Measurements from ENCODE around the gene NME4. TPM values are rescaled to one million over a fixed set of nuclear protein-coding genes. Genes with fewer than 3 reads are reported as not detected.
A peak's percentile ranks its signal among the peaks of the same experiment; 100 is the strongest.
"Not testable (repeated sequence)": the region's sequence is repeated elsewhere in the genome, so short reads cannot be mapped to it uniquely, and the experiment has no call there.

Gene NME4
- polyA plus RNA-seq, 5 donors = 155 to 247 (median 168) TPM

DNA sequence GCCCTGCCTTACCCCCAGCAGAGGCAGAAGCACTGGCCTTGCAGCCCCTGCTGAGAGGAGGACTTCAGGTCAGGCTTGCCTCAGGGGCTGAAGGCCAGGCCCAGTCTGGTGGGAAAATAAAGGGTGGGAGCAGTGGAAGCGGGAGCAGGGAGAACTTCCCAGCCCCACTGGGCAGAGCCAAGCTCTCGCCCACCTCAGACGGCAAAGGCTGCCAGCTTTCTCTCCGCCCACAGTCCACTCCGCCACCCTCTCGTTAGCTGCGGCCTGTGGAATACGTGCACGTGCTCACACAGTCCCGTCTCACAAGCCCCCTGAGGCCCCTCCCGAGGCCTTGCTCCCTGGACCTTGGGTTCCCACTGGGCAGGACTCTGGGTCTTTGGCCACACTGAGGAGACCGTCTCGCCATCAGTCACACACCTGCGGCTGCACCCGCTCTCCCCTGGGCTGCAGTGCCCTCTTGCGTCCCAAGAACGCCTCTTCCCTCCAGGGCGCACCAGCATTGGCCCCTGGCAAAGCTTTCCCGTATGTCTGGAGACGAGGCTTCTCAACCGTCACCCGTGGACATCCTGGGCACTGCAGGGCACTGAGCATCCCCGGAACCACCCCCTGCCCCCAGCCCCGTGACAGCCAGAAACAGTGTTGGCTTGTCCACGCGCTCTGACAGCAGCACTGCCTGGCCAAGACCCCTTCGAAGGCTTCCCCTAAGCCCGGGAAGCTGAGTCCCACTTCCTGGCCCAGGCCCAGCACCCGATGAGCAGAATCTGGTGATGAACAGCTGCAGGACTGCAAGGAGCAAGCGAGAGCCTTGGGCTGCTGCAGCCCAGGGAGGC lies 34.9 kb upstream of the NME4 start:
- DNase-seq = no peak

DNA sequence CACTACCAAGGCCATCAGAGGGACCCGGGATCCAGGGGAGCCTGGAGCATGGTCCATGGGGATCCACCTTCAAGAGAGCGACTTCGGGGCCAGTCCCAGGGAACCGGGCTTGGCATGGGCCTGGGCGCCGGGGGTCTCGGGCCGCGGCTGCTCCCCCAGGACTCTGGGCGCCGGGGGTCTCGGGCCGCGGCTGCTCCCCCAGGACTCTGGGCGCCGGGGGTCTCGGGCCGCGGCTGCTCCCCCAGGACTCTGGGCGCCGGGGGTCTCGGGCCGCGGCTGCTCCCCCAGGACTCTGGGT lies 34.3 kb upstream of the NME4 start:
- DNase-seq = not testable (repeated sequence)

- no peak for DNase-seq
Measured at GRCh38 chr16:363110-363765, 33.8 kb upstream of the NME4 start.

GRCh38 chr16:363766-364490 lies 33.1 kb upstream of the NME4 start:
- DNase-seq = no peak

DNA sequence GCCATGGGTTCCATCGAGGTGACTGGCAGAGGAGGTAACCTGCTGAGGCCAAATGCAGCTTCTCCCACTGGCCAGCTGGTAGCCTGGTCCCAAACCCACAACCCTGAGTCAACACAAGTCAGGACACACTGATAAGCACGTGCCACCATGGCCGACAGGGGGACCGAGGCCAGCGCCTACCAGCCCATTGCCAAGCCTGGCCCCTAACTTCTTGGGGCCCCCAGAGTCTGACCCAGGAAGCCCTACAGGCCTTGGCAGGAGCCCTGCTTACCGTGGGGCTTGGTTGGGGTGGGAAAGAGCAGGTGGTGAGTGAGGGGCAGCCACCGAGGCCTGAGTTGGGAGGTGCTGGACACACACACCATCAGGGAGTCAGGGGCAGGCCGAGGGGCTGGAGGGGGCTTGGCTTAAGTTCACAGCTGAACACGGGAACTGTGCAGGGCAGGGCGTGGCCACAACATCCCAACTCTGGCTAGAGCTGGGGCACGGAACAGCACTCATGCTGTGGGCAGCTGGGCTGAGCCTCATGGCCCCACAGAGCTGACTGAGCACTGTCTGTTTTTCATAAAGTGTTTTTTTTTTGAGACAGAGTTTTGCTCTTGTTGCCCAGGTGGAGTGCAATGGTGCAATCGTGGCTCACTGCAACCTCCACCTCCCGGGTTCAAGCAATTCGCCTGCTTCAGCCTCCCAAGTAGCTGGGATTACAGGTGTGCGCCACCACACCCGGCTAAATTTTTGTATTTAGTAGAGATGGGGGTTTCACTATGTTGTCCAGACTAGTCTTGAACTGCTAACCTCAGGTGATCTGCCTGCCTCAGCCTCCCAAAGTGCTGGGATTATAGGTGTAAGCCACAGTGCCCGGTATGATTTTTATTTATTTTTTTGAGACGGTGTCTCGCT lies 32.2 kb upstream of the NME4 start:
- DNase-seq = no peak

GRCh38 chr16:366476-366875 lies 30.5 kb upstream of the NME4 start:
- DNase-seq = no peak

- DNase-seq = no peak
Measured at GRCh38 chr16:367333-367903, 29.6 kb upstream of the NME4 start.

- DNase-seq = no peak
Measured at GRCh38 chr16:368388-369158, 28.4 kb upstream of the NME4 start.

GRCh38 chr16:369275-369865 lies 27.6 kb upstream of the NME4 start:
- DNase-seq = no peak

DNA sequence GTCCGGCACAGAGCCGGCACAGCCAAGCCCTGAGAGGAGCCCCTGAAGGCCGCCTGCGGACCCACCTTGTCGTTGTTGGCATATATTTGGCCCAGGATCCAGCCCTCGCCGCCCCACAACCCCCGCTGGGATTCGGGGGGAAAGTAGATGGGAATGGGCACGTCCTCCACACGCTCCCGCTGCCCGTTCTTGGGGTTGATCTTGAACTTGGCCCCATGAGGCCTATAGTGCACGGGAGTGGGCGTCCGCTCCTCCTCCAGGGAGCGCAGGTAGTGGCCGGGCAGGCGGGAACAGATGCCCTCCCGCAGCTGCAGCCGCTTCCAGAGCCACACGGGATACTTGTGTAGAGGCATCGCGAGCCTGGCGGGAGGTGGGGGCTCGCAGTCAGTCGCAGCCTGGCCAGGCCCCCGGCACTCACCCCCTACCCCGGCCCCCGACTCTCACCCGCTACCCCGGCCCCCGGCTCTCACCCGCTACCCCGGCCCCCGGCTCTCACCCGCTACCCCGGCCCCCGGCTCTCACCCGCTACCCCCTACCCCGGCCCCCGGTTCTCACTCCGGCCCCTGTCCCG lies 27.0 kb upstream of the NME4 start:
- DNase-seq = no peak

DNA sequence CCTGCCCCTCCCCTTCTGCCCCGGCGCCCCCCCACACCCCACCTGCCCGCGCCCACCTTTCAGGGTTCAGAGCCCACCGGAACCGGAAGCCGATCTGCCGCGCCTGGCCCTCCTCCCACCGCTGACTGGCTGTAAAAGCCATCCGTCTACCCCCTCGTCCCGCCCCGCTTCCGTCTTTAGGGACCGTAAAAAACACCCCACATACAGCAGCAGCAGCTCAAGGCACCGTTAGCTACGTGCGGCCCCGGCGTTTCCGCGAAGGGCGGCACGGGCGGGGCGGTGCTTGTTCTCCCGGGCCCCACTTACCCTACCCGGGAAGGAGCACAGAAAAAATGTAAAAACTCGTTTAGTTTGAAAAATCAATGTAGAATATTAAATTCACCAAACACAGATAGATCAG lies 26.6 kb upstream of the NME4 start, which contains the start of gene MRPL28:
MRPL28 (minus strand) TSS at position 96 of the 400 bp plus-strand sequence. CDS start 320 bp downstream, outside the sequence.
- peak; percentile 91 to 93 for DNase-seq

- no peak for DNase-seq
Measured at GRCh38 chr16:370979-371514, 26.0 kb upstream of the NME4 start.

GRCh38 chr16:371515-372301 lies 25.3 kb upstream of the NME4 start:
- no peak for DNase-seq

GRCh38 chr16:372302-372983 lies 24.6 kb upstream of the NME4 start:
- DNase-seq = no peak

- DNase-seq = no peak
Measured at GRCh38 chr16:373020-373598, 23.9 kb upstream of the NME4 start.

DNA sequence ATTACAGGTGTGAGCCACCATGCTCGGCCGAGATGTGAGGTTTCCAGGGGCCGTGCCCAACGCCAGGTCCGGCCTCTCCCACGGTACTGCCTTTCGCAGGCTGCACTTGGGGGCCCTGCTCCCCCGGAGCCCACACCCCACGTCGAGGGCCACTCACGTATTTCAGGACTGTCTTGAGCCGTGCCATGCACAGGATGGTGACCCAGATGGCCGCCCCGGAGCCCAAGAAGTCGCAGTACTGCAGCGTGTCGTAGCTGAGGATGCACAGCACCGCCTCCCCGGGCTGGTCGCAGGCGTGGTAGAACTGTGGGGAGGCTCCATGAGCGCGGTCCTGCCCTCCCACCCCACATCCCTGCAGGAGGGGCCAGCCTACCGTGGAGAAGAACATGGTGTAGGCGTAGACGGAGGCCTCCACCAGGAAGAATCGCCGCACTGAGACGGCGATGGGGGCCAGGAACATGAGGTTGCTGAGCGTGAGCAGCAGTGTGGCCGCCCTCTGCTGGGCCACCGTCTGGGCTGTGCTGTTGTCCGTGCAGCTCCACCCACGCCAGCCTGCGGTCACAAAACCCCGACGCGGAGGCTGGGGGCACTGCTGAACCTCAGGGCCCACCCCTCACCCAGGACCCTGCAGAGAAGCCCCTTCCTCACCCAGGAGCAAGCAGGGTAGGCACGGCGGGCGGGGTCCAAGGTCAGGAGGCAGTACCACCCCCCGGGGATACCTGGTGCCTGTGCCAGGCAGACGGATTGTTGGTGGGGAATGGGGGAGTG lies 23.0 kb upstream of the NME4 start:
- DNase-seq = no peak

DNA sequence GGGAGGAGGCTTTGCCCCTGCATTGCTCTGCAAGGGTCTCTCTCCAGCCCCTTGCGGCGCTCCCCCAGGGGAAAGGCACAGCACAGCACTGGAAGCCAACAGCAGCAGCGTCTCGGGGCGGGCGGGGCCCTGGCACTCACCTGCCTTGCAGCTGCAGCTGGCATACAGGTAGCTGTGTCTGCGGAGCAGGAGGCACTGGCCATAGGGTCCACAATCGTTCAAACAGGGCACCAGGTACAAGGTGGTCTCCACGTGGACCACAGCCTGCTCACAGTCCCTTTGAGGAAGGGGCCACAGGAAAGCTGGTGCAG lies 22.4 kb upstream of the NME4 start:
- DNase-seq = no peak

Measured in right lung (tissue), 5 donors.